Measurements from ENCODE around the gene HAUS1. TPM values are rescaled to one million over a fixed set of nuclear protein-coding genes. Genes with fewer than 3 reads are reported as not detected.

HAUS1 gene
- total and polyA plus RNA-seq, 2 donors (not counting 3 experiments of a cell fraction or from before 2014, with no cell fraction given), result 29.4 to 57.1 TPM

- Histone ChIP-seq H3K4me2 (ENCODE audit: insufficient read depth, low read length) (peak overlapping the region; percentile 65), H3K4me1 (ENCODE audit: control insufficient read depth, extremely low read depth, insufficient read depth, low read length) (peaks cover 9% of the 10 kb centered on the region), H3K27ac (ENCODE audit: insufficient read depth, low read depth, low read length) (no peak overlapping the region), H3K27me3 (ENCODE audit: control insufficient read depth in 2 of 2, insufficient read depth in 2 of 2, low read length in 2 of 2) (no peaks in the 10 kb centered on the region), H3K9me1 (replicated peaks; ENCODE audit: control insufficient read depth, extremely low read depth, insufficient read depth, low read length) (no peaks in the 10 kb centered on the region), H3K9me3 (replicated peaks; ENCODE audit: control insufficient read depth, insufficient read depth, low read length) (no peaks in the 10 kb centered on the region), H3K79me2 (ENCODE audit: control insufficient read depth, insufficient read depth, low read length) (no peaks in the 10 kb centered on the region), H3K9ac (replicated peaks; ENCODE audit: extremely low read depth, insufficient read depth, low read length) (peak overlapping the region; percentile 17), H4K20me1 (replicated peaks; ENCODE audit: control insufficient read depth, extremely low read depth, insufficient read depth, low read length) (no peaks in the 10 kb centered on the region), H3K4me3 (replicated peaks in 1 of 3; ENCODE audit: insufficient read depth in 1 of 3, low read depth in 1 of 3, low read length in 3 of 3) (peak overlapping the region; percentile 51 to 56 (median 51)), H2AFZ (ENCODE audit: low read depth, low read length) (peak overlapping the region; percentile 88), H3K36me3 (ENCODE audit: control insufficient read depth in 2 of 2, extremely low read depth in 1 of 2, insufficient read depth in 2 of 2, low read length in 2 of 2) (no peaks in the 10 kb centered on the region)
- no peak for DNase-seq (ENCODE audit: low read depth, low spot score)
- POLR2A ChIA-PET, result no interaction called here
- CTCF ChIA-PET, result interaction anchor here (0.8 to 3.8 kb wide), 4 partner anchors 134 to 407 kb away, joined by 3 to 148 read pairs (median 13); no protein-coding TSS in a partner anchor
- BruUV-seq (replicated peaks), result no TSS peak
- FAIRE-seq, result no peak
- intact Hi-C loops (cut with micrococcal nuclease), result loop anchor here (5.0 kb wide), 1 partner anchor 149 kb away; no protein-coding TSS in a partner anchor
- TF ChIP-seq JUN (IDR thresholded peaks at IDR 0.05; ENCODE audit: borderline replicate concordance, insufficient read depth, insufficient read length, low read depth) (no peak), POLR2A (IDR thresholded peaks at IDR 0.05; ENCODE audit: low read depth, low read length) (no peak), MYC (IDR thresholded peaks at IDR 0.05; ENCODE audit: low read depth, low read length) (no peak), MAX (IDR thresholded peaks at IDR 0.05; ENCODE audit: insufficient read depth, insufficient read length) (no peak), EZH2 (IDR thresholded peaks at IDR 0.05; ENCODE audit: borderline replicate concordance, low read depth, low read length, severe bottlenecking) (no peak), GATA2 (IDR thresholded peaks at IDR 0.05; ENCODE audit: insufficient read depth, insufficient read length, low read depth, low read length) (no peak), CTCF (IDR thresholded peaks at IDR 0.05; ENCODE audit: extremely low read depth in 1 of 2, insufficient read depth in 1 of 2, low read depth in 1 of 2, low read length in 2 of 2) (no peak), FOS (IDR thresholded peaks at IDR 0.05; ENCODE audit: borderline replicate concordance, insufficient read depth, low read length) (no peak), POLR2AphosphoS5 (IDR thresholded peaks at IDR 0.05; ENCODE audit: insufficient read depth, low read depth, low read length) (no peak)
- dilution Hi-C loops (cut with MboI; ENCODE audit: extremely low pct_ligation_motif_present, low sequenced_read_pairs), result no loop called here
Measured at GRCh38 chr18:46070815-46071652, 33.2 kb upstream of the HAUS1 start.

Measured in endothelial cell of umbilical vein (primary cell).